Measurements from ENCODE around the gene TRIM9. TPM values are rescaled to one million over a fixed set of nuclear protein-coding genes. Genes with fewer than 3 reads are reported as not detected.

TRIM9 gene
- total and polyA plus RNA-seq, 9 of the 15 experiments (the other 6 are each of a cell fraction or from before 2014, with no cell fraction given): 0.03 to 0.15 (median 0.04) TPM; not detected in 4

DNA sequence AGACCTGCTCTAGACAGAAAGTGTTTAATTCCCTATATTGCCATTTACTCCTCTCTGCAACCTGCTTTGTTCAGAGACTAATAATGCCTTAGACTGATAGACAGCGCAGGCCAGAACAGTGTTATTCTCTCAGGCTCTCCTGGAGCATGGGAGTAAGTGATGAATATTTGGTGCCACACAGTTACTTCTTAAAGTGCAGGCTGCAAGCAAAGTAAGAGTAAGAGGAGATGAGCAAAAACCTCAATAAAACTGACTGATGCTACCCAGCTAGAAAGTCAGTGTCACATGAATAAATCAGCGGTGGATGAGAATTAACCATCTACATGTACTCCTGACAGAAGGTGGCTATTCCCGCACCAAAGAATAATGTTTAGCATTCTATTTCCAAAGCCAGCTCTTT lies 9.9 kb downstream of the TRIM9 start:
- Histone ChIP-seq H3K27ac (ENCODE audit: extremely low read depth, low read depth, low read length) (no peak overlapping the region), H3K4me2 (ENCODE audit: insufficient read depth, low read length) (no peak overlapping the region), H3K79me2 (ENCODE audit: control insufficient read depth, insufficient read depth, low read length) (no peaks in the 10 kb centered on the region), H3K27me3 (ENCODE audit: control insufficient read depth in 2 of 2, insufficient read depth in 2 of 2, low read length in 2 of 2) (no peaks in the 10 kb centered on the region), H3K9ac (ENCODE audit: insufficient read depth in 1 of 2, low read depth in 2 of 2, low read length in 2 of 2) (no peak overlapping the region), H3K9me3 (replicated peaks; ENCODE audit: control insufficient read depth, insufficient read depth, low read depth, low read length) (no peaks in the 10 kb centered on the region), H3K36me3 (ENCODE audit: control insufficient read depth, insufficient read depth, low read length) (no peaks in the 10 kb centered on the region), H3K4me3 (no peak overlapping the region), H4K20me1 (replicated peaks; ENCODE audit: control insufficient read depth, insufficient read depth, low read length) (no peaks in the 10 kb centered on the region), H3K4me1 (replicated peaks in 1 of 2; ENCODE audit: control insufficient read depth in 2 of 2, insufficient read depth in 2 of 2, low read length in 2 of 2) (peaks cover 0 to 4% of the 10 kb centered on the region in 2 experiments; a peak in 2 of 5 replicates), H2AFZ (ENCODE audit: low read depth, low read length) (no peak overlapping the region), H3K9me1 (ENCODE audit: control insufficient read depth, insufficient read depth, low read length) (no peaks in the 10 kb centered on the region)
- intact Hi-C loops (cut with micrococcal nuclease): no loop called here
- DNase-seq (ENCODE audit: extremely low read depth in 1 of 4, low spot score in 3 of 4) (no peak), ATAC-seq (no peak), FAIRE-seq (no peak)
- TF ChIP-seq MXI1 (IDR thresholded peaks at IDR 0.05; ENCODE audit: low read depth, low read length) (no peak), RFX5 (IDR thresholded peaks at IDR 0.05; ENCODE audit: low read depth, low read length) (no peak), PRPF4 (IDR thresholded peaks at IDR 0.05; ENCODE audit: insufficient read depth, low read depth, low read length, poor library complexity, severe bottlenecking) (no peak), FOXJ2 (tag; IDR thresholded peaks at IDR 0.05) (no peak), DDX20 (tag; IDR thresholded peaks at IDR 0.05; ENCODE audit: low read depth) (no peak), E2F1 (CRISPR knock-in tag; IDR thresholded peaks at IDR 0.05) (no peak), TCF3 (CRISPR knock-in tag; IDR thresholded peaks at IDR 0.05) (no peak), GATAD2A (IDR thresholded peaks at IDR 0.05) (no peak), MAZ (CRISPR knock-in tag; conservative IDR thresholded peaks at IDR 0.05 in 1 of 2, IDR thresholded peaks at IDR 0.05 in 1 of 2) (no peak), ZKSCAN8 (CRISPR knock-in tag; IDR thresholded peaks at IDR 0.05) (no peak), SMAD2 (IDR thresholded peaks at IDR 0.05; ENCODE audit: low read depth, low read length) (no peak), ZNF217 (CRISPR knock-in tag; IDR thresholded peaks at IDR 0.05) (no peak), PHF21A (IDR thresholded peaks at IDR 0.05; ENCODE audit: borderline replicate concordance, low read depth) (no peak), SAFB2 (IDR thresholded peaks at IDR 0.05; ENCODE audit: borderline replicate concordance, low read depth, low read length, severe bottlenecking) (no peak), ZBTB8A (IDR thresholded peaks at IDR 0.05; ENCODE audit: partially characterized antibody) (no peak), ZNF347 (CRISPR knock-in tag; IDR thresholded peaks at IDR 0.05; ENCODE audit: low read depth) (no peak)
- TF ChIP-seq, protein P1, sequence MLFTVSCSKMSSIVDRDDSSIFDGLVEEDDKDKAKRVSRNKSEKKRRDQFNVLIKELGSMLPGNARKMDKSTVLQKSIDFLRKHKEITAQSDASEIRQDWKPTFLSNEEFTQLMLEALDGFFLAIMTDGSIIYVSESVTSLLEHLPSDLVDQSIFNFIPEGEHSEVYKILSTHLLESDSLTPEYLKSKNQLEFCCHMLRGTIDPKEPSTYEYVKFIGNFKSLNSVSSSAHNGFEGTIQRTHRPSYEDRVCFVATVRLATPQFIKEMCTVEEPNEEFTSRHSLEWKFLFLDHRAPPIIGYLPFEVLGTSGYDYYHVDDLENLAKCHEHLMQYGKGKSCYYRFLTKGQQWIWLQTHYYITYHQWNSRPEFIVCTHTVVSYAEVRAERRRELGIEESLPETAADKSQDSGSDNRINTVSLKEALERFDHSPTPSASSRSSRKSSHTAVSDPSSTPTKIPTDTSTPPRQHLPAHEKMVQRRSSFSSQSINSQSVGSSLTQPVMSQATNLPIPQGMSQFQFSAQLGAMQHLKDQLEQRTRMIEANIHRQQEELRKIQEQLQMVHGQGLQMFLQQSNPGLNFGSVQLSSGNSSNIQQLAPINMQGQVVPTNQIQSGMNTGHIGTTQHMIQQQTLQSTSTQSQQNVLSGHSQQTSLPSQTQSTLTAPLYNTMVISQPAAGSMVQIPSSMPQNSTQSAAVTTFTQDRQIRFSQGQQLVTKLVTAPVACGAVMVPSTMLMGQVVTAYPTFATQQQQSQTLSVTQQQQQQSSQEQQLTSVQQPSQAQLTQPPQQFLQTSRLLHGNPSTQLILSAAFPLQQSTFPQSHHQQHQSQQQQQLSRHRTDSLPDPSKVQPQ (CRISPR knock-in tag; IDR thresholded peaks at IDR 0.05; ENCODE audit: borderline replicate concordance): no peak
- TF ChIP-seq, protein P2, sequence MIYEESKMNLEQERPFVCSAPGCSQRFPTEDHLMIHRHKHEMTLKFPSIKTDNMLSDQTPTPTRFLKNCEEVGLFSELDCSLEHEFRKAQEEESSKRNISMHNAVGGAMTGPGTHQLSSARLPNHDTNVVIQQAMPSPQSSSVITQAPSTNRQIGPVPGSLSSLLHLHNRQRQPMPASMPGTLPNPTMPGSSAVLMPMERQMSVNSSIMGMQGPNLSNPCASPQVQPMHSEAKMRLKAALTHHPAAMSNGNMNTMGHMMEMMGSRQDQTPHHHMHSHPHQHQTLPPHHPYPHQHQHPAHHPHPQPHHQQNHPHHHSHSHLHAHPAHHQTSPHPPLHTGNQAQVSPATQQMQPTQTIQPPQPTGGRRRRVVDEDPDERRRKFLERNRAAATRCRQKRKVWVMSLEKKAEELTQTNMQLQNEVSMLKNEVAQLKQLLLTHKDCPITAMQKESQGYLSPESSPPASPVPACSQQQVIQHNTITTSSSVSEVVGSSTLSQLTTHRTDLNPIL (CRISPR knock-in tag; IDR thresholded peaks at IDR 0.05): no peak
- in situ Hi-C loops (cut with MboI): no loop called here
- WGBS (ENCODE audit: insufficient coverage, low coverage, missing lambda C conversion rate): 0% methylated on average over 3 of the region's 3 CpGs
- ChIA-PET POLR2A (interaction anchor here (0.7 kb wide), 1 partner anchor 25 kb away, joined by 3 read pairs; no protein-coding TSS in a partner anchor), CTCF (ENCODE audit: low intra/inter-chr PET ratio) (no interaction called here)
- no TSS peak for BruUV-seq (replicated peaks)

Measured in K562 (cell line).